Prostate gland (tissue), 2 donors: ENCODE measurements around the gene MYH6.

Experiments used
- POLR2A ChIP-seq: fragments of 450-650 bp; IDR thresholded peaks from one replicate; pipeline ENCODE4 v1.6.1; 2016; ENCODE audit warnings: antibody characterized with exemption, mild to moderate bottlenecking
- TF ChIP-seq, protein P1 (sequence below), 4 experiments: fragments of 200-600 bp in 2 of 4; fragments of 450-650 bp in 2 of 4; sonication (generic) in 2 of 4; IDR thresholded peaks; 1 replicate in 3 of 4; 2 replicates in 1 of 4; pipeline ENCODE4 v1.5.1; 2016 to 2019; ENCODE audit warnings: antibody characterized with exemption in 4 of 4, mild to moderate bottlenecking in 2 of 4, moderate library complexity in 2 of 4

DNA sequence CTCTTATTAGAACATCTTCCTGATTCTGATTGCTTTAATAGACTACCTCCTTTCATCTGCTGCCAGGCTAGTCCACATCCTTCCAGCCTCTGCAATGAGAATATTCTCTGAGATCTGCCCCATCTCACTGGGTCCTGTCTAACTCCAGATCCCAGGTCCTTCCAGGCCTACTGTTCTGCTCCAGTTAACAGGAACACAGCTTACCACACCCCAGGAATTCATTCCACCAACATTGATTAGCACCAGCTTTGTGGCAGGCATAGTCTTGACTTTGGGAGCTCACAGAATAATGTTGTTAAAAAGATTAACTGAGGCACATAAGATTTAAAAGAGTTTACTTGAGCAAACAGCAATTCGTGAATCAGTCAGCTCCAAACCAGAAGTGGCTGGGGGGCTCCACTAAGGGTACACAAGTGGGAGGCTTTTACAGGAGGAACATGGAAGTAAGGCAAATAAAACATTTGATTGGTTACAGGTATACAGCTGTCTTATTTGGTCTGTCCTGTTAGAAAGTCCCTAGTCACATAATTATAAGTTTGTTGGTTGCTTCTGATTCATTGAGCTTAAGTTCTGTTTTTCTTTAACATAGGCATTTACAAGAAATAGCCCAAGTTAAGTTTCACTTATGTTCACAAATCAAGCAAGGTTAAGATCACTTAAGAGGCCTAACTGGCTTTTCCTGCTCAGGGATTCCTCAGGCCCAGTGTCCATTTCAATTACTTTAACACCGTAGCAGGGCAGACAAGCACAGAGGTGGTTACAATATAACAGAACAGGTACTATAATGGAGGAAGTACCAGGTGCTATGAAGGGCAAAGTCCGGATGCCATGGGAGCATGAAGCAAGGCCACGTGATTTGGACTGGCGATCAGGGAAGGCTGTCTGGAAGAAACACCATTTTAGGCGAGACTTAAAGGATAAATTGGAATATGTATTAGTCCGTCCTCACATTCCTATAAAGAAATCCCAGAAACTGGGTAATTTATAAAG is 39.6 kb upstream of the MYH6 start:
- TF ChIP-seq, protein P1, sequence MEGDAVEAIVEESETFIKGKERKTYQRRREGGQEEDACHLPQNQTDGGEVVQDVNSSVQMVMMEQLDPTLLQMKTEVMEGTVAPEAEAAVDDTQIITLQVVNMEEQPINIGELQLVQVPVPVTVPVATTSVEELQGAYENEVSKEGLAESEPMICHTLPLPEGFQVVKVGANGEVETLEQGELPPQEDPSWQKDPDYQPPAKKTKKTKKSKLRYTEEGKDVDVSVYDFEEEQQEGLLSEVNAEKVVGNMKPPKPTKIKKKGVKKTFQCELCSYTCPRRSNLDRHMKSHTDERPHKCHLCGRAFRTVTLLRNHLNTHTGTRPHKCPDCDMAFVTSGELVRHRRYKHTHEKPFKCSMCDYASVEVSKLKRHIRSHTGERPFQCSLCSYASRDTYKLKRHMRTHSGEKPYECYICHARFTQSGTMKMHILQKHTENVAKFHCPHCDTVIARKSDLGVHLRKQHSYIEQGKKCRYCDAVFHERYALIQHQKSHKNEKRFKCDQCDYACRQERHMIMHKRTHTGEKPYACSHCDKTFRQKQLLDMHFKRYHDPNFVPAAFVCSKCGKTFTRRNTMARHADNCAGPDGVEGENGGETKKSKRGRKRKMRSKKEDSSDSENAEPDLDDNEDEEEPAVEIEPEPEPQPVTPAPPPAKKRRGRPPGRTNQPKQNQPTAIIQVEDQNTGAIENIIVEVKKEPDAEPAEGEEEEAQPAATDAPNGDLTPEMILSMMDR (IDR thresholded peaks at IDR 0.05), result no peak
- TF ChIP-seq POLR2A, result no peak
